ENCODE measurements around the gene CWC22.

The CWC22 gene

DNA sequence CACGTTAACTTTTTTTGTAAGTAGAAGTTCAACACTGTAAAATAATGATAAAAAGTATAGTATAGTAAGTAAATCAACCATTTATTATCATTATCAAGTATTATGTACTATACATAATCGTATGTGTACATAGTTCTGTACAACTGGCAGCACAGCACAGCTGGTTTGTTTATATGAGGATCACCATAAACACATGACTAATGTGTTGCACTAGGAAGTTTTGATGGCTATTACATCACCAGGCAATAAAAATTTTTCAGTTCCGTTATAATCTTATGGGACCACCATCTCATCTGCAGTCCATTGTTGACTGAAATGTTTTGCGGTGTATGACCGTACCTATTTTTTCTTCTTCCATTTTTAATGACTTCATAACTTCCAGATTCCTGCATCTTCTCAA is 106.4 kb downstream of the CWC22 start:
- DNase-seq (ENCODE audit: low read depth in 2 of 2, low spot score in 1 of 2), result no peak

DNA sequence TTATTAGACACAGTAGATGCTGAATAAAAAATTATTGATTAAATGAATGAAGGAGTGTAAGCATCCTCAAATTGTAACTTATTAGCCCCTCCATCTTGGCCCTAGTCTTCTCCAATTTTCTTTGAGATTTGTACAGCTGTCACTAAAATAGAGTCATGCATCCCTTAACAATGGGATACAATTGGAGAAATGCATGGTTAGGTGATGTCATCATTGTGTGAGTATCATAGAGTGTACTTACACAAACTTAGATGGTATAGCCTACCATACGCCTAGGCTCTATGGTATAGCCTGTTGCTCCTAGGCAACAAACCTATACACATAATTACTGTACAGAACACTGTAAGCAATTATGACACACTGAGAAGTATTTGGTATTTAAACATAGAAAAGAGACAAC is 107.4 kb downstream of the CWC22 start:
- no peak for DNase-seq (ENCODE audit: low read depth in 2 of 2, low spot score in 1 of 2)

GRCh38 chr2:179898873-179899272 is 108.2 kb downstream of the CWC22 start:
- DNase-seq (ENCODE audit: low read depth in 2 of 2, low spot score in 1 of 2), result no peak

Measured in stimulated activated CD8-positive, alpha-beta memory T cell treated with anti-CD3 and anti-CD28 coated beads, Interleukin-4, amount 100 ng/mL, for 4 hours (primary cell).